WERI-Rb-1 (cell line): Measurements from ENCODE around the gene TMEM151A.
A peak's percentile ranks its signal among the peaks of the same experiment; 100 is the strongest.

ENCODE experiments used
- DNase-seq: peaks from one replicate; pipeline ENCODE4 v3.0.0-alpha.2; 2020
- H3K27ac ChIP-seq: fragments of 250-450 bp; sonication (Bioruptor Pico); 2 replicates; pipeline ENCODE4 v1.5.1; 2020; ENCODE audit warnings: mild to moderate bottlenecking, moderate library complexity
- H3K27me3 ChIP-seq: fragments of 250-450 bp; sonication (Bioruptor Pico); 2 replicates; pipeline ENCODE4 v1.5.1; 2021; ENCODE audit warnings: mild to moderate bottlenecking, low read depth, moderate library complexity; ENCODE audit not compliant: insufficient read depth, severe bottlenecking
- H3K36me3 ChIP-seq: fragments of 250-450 bp; sonication (Bioruptor Pico); 2 replicates; pipeline ENCODE4 v1.5.1; 2020; ENCODE audit warnings: mild to moderate bottlenecking, moderate library complexity
- H3K4me3 ChIP-seq: 2 replicates; pipeline ENCODE4 v1.5.1; 2011; ENCODE audit warnings: low read depth, mild to moderate bottlenecking, control low read depth, low read length
- H3K9me3 ChIP-seq: fragments of 250-450 bp; sonication (Bioruptor Pico); 2 replicates; pipeline ENCODE4 v1.5.1; 2021; ENCODE audit warnings: mild to moderate bottlenecking, moderate library complexity; ENCODE audit not compliant: severe bottlenecking
- CTCF ChIP-seq: IDR thresholded peaks from 2 replicates; pipeline ENCODE4 v1.5.1; 2011; ENCODE audit warnings: low read depth, mild to moderate bottlenecking, control low read depth, inconsistent platforms, low read length

The TMEM151A gene

GRCh38 chr11:66264914-66265313 lies 26.8 kb upstream of the TMEM151A start:
- peak; percentile 73 for DNase-seq
- H3K36me3 ChIP-seq, result peaks cover 60% of the 10 kb centered on the region
- TF ChIP-seq CTCF, result peak; percentile 68

GRCh38 chr11:66265531-66266377 lies 25.9 kb upstream of the TMEM151A start:
- no peak for TF ChIP-seq CTCF

More at GRCh38 chr11:66264914-66265313, 26.8 kb upstream of the TMEM151A start:
- no peaks in the 10 kb centered on the region for H3K9me3 ChIP-seq
- no peak overlapping the region for H3K4me3 ChIP-seq
- H3K27me3 ChIP-seq, result no peaks in the 10 kb centered on the region
- no peak overlapping the region for H3K27ac ChIP-seq

DNA sequence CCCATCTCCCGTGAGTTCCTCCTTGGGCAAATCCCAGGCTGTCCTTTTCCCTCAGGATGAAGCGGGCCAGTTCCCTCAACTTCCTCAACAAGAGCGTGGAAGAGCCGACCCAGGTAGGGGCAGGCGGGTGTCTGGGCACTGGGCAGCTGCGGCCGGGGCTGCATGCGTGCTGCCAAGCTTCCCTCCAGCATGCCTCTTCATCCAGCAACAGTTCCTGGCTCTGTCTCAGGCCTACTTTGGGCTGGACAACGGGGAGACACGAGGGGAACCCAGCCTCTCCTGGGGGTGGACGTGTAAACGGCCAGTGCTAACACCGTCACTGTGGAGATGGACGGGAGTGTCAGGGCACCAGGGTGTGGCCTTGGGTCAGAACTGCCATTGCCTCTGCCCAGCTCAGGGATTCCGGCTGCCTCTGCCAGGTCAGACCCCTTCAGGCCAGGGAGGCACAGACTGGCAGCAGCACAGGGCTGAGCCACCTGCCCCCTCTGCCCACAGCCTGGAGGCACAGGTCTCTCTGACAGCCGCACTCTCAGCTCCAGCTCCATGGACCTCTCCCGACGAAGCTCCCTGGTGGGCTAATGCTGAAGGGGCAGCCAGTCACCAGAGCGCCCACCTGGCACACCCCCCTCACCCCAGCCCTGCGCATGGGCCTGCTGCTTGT lies 25.2 kb upstream of the TMEM151A start:
- Histone ChIP-seq H3K27ac (peak overlapping the region; percentile 65), H3K27me3 (no peaks in the 10 kb centered on the region), H3K4me3 (no peak overlapping the region), H3K9me3 (no peaks in the 10 kb centered on the region), H3K36me3 (peaks cover 60% of the 10 kb centered on the region)
- TF ChIP-seq CTCF, result no peak
- DNase-seq, result no peak

More at GRCh38 chr11:66265531-66266377, 25.9 kb upstream of the TMEM151A start:
- Histone ChIP-seq H3K27me3 (no peaks in the 10 kb centered on the region), H3K9me3 (no peaks in the 10 kb centered on the region), H3K36me3 (peaks cover 60% of the 10 kb centered on the region), H3K27ac (no peak overlapping the region), H3K4me3 (no peak overlapping the region)
- DNase-seq, result no peak

DNA sequence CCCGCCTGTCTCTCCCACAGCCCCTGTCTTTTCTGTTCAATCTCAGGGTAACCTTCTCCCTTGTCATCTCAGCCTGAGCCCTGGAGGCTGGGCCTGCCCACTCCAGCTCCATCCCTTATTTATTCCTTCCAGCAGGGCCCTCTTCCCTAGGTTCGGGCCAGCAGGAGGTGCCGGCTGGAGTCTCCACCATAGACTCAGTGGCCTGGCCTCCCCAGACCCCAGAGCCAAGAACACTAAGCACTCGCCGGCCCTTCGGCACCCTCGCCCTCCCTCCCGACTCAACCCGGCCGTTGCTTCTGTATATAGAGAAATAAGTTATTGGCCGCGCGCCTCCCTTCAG lies 24.7 kb upstream of the TMEM151A start:
- no peaks in the 10 kb centered on the region for H3K9me3 ChIP-seq
- peak overlapping the region; percentile 70 for H3K4me3 ChIP-seq
- H3K27ac ChIP-seq, result peak overlapping the region; percentile 65
- DNase-seq, result peak; percentile 38
- peaks cover 60% of the 10 kb centered on the region for H3K36me3 ChIP-seq
- TF ChIP-seq CTCF, result peak; percentile 16; the same call in 1 of the 2 replicates
- H3K27me3 ChIP-seq, result no peaks in the 10 kb centered on the region

DNA sequence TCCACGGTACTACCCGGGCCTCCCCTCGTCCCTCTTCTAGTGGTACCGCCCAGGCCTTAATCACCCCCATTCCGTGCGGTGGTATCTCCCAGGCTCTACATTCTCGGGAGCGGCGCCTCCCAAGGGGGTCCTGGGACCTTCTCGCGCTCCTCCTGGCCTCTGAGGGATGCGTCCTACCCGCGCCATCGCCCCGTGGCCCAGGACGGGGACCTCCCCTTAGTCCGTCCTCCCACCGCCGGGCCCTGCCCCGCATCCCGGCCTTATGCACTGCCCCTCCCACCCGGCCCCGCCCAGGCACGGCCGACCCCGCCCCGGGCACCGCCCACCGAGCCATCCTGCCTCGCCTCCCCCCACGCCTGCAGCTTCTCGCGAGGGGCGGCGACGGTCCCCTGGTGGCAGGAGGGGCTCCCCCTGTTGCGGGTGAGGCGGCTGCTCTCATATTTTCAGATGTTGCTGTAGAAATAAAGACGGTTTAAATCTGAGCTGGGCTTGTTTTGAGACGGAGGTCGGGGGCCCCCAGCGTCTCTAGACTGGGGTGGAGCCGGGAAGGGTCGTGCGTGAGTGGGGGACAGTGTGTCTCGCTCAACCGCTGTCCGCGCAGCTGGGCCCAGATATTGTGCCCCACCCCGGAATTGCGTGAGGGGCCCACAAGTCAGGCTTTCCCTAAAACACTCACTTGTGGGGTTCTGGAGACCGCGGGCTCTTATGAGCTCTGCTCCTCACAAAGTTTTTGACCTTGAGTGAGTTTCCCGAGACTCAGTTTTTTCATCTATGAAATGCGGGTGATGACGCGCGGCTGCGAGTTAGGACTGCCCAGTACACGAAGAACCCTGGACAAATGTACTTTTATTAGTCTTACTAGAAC lies 24.1 kb upstream of the TMEM151A start:
- peak overlapping the region; percentile 70 for H3K4me3 ChIP-seq
- no peaks in the 10 kb centered on the region for H3K9me3 ChIP-seq
- H3K27ac ChIP-seq, result peak overlapping the region; percentile 98
- peaks cover 60% of the 10 kb centered on the region for H3K36me3 ChIP-seq
- DNase-seq, result peak; percentile 87
- no peaks in the 10 kb centered on the region for H3K27me3 ChIP-seq
- TF ChIP-seq CTCF, result no peak
